T-helper 1 cell treated with Interleukin-12 subunit alpha and Interleukin-12 subunit beta and Interleukin-4 antibody, amounts not matched to agents 30 μg/mL and 1 μg/mL, for 36 hours (primary cell): Measurements from ENCODE around the gene RNF6.
"Not testable (repeated sequence)": the region's sequence is repeated elsewhere in the genome, so short reads cannot be mapped to it uniquely, and the experiment has no call there.

Source experiments
- H3K27ac Mint-ChIP-seq: one replicate; pipeline ENCODE4 v1.8.0; 2021; ENCODE audit warnings: mild to moderate bottlenecking, mixed read lengths
- H3K27me3 Mint-ChIP-seq: one replicate; pipeline ENCODE4 v1.8.0; 2021; ENCODE audit warnings: low read depth, mixed read lengths
- H3K36me3 Mint-ChIP-seq: one replicate; pipeline ENCODE4 v1.8.0; 2021; ENCODE audit warnings: low read depth, mixed read lengths
- H3K4me1 Mint-ChIP-seq: one replicate; pipeline ENCODE4 v1.8.0; 2021; ENCODE audit warnings: low read depth, mixed read lengths
- H3K4me3 Mint-ChIP-seq: one replicate; pipeline ENCODE4 v1.8.0; 2021; ENCODE audit warnings: mild to moderate bottlenecking, moderate library complexity, mixed read lengths
- H3K9me3 Mint-ChIP-seq: one replicate; pipeline ENCODE4 v1.8.0; 2021; ENCODE audit warnings: mixed read lengths

RNF6 gene

DNA sequence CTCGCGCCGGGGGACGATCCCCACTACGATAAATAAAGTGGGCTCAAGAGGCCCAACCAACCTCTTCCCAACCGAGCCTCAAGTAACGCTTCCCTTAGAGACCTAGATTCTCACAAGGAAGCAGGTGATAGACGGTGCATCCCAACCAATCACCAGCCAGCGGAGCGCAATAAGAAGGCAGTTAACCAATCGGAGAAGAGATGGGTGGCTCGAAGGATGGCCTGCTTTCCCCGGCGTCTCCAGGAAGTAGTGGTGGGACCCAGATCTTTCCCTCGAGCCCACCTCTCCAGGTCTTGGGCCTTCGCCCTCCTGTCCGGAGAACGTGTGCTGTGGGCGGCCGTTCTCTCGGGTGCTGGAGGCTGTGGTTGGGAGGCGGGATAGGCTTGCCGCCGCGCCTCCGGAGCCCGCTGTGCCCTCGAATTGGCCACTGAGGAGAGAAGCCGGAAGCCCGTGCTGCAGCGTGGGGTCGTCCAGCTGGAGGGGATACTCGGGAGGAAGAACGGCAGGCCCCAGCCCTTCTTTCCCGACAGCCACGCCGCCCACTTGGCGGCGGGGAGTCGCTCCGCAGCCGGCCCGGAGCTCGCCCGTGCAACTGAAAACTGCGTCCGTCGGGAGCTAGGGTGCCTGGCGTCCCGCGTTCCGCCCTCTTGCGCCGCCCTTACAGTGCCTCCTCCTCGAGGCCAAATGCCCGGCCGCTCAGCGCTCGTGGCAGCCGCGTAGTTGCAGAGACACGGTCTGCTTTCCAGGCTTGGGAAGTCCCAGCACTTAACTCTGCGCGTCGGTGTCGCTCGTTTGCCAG lies at the start of gene RNF6:
RNF6 (minus strand) TSS at position 594 of the 799 bp plus-strand sequence. CDS start 2,665 bp downstream, outside the sequence.
- Mint-ChIP-seq H3K4me1 (peaks cover 28% of the 10 kb centered on the region), H3K4me3 (peak within 1 kb of the TSS; percentile 98), H3K9me3 (no peaks in the 10 kb centered on the region), H3K27ac (peak within 1 kb of the TSS; percentile 100), H3K36me3 (peaks cover 27% of the 10 kb centered on the region), H3K27me3 (peaks cover 4% of the 10 kb centered on the region)

DNA sequence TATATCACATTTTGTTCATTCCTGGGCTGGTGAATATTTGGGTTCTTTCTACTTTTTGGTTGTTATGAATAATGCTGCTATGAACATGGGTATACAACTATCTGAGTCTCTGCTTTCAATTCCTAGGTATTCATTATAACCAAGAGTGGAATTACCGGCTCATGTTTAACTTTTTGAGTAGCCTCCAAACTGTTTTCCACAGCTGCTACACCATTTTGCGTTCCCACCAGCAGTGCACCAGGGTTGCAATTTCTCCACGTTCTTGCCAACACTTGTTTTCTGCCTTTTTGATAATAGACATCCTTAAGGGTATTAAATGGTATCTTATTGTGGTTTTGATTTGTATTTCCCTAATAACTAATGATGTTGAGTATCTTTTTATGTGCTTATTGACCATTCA lies 48.6 kb upstream of the RNF6 start:
- H3K27ac Mint-ChIP-seq: no peak overlapping the region
- no peaks in the 10 kb centered on the region for H3K9me3 Mint-ChIP-seq
- H3K27me3 Mint-ChIP-seq: no peaks in the 10 kb centered on the region
- no peaks in the 10 kb centered on the region for H3K36me3 Mint-ChIP-seq
- no peaks in the 10 kb centered on the region for H3K4me1 Mint-ChIP-seq
- no peak overlapping the region for H3K4me3 Mint-ChIP-seq

DNA sequence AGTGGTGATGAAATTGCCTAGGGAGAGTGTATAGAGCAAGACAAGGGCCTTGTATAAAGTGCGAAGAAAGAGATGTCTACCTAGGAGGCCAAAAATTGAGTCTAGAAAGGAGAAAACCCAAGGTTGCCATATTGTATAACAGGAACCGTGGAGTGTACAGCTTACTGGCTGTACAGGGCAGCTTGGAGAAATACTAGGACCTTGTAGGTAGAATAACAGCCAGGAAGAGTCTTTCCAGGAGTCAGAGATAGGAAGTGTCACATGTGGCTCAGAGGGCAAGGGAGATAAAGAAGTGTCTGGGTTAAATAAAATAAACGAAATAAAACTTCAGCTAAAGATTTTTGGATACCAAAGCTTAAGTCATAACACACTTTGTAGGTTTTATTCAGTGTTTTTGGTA lies 44.2 kb upstream of the RNF6 start:
- Mint-ChIP-seq H3K36me3 (no peaks in the 10 kb centered on the region), H3K4me1 (no peaks in the 10 kb centered on the region), H3K27me3 (no peaks in the 10 kb centered on the region), H3K27ac (no peak overlapping the region), H3K4me3 (no peak overlapping the region), H3K9me3 (no peaks in the 10 kb centered on the region)

DNA sequence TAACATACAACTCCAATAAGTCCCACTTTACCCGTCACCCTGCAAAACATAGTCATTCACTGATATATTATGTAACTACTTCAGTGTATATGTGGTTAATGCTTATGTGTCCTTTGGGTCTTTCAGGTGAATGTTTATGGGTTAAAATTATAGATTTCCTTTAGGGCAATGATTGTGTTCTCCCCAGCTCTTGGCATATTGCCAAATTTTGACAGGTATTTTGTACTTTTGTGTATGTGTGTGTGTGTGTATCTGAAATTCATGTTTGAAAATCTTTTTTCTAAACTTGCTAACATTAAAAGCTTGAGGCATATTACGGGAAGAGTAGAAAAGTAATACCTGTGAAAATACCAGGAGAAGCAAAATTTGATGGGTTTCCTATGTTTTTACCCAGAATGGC lies 40.0 kb upstream of the RNF6 start:
- H3K4me3 Mint-ChIP-seq: no peak overlapping the region
- peaks cover 6% of the 10 kb centered on the region for H3K27me3 Mint-ChIP-seq
- peaks cover 2% of the 10 kb centered on the region for H3K4me1 Mint-ChIP-seq
- no peaks in the 10 kb centered on the region for H3K9me3 Mint-ChIP-seq
- no peaks in the 10 kb centered on the region for H3K36me3 Mint-ChIP-seq
- H3K27ac Mint-ChIP-seq: no peak overlapping the region

DNA sequence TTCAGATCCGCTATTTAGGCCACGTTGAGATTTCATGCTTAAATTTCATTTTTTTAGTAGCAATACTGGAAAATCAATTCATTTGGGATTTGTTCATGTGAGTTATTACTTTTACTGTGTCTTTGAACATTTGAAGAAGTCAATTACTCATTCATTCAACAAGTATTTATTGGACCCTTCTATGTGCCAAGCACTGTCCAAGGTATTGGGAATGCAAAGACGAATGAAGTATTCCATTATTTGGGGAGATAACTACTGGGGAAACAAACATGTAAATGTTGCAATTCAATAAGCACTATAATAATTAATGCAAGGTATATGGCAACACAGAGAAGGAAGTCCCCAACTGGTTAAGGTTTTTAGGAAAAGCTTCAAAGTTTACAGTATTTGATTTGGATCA lies 37.5 kb upstream of the RNF6 start:
- Mint-ChIP-seq H3K4me3 (no peak overlapping the region), H3K27ac (no peak overlapping the region), H3K9me3 (no peaks in the 10 kb centered on the region), H3K27me3 (peaks cover 6% of the 10 kb centered on the region), H3K36me3 (peaks cover 2% of the 10 kb centered on the region), H3K4me1 (peaks cover 18% of the 10 kb centered on the region)

DNA sequence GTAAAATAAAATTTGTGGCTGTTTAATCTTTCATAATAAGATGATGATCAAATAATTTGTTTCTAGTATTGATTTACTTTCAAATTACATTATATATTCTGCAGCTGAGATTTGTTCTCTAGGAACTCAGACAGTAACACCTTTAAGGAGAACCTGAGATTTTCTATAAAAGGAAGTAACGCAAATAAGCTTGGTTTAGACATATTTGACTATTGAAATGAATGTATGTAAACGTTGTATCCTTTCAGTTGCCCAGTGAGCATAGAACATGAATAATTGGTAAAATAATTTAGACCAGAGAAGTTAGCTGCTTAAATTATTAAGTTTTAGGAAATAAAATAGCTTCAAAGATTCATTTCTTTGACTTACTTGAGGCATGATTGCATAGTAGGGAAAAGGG lies 34.9 kb upstream of the RNF6 start:
- peaks cover 25% of the 10 kb centered on the region for H3K4me1 Mint-ChIP-seq

DNA sequence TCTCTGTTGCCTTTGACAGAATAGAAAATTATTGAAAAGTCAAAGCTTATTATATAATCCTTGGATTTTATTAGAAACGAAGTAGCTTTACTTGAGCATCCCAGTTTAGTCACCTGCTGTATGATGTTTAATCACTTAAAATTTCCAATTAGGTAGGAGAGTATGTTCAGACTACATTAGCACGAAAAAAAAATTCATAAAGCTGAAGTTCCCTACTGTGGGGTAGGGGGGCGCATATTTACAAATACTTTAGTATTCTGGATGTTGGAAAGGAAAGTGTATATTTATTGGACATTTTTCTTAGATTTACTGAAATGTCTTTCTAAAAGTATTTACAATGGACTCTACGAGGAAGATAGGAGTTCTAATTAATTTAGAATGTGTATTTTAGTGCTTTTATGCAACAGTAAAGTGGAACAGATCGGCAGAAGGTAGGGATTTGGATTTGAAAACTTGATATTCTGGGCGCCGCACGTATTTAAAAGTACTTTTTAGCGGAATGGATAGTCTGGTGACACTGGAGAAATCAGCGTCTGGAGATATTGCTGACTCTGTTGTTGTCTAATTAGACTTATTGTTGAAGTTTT lies 33.7 kb upstream of the RNF6 start:
- H3K36me3 Mint-ChIP-seq: peaks cover 2% of the 10 kb centered on the region
- H3K27ac Mint-ChIP-seq: no peak overlapping the region
- H3K4me1 Mint-ChIP-seq: peaks cover 25% of the 10 kb centered on the region
- no peaks in the 10 kb centered on the region for H3K9me3 Mint-ChIP-seq
- H3K4me3 Mint-ChIP-seq: peak overlapping the region; percentile 29
- peaks cover 6% of the 10 kb centered on the region for H3K27me3 Mint-ChIP-seq

More for the DNA sequence above, 34.9 kb upstream of the RNF6 start:
- Mint-ChIP-seq H3K27me3 (peaks cover 6% of the 10 kb centered on the region), H3K36me3 (peaks cover 2% of the 10 kb centered on the region), H3K9me3 (no peaks in the 10 kb centered on the region), H3K27ac (no peak overlapping the region), H3K4me3 (no peak overlapping the region)

DNA sequence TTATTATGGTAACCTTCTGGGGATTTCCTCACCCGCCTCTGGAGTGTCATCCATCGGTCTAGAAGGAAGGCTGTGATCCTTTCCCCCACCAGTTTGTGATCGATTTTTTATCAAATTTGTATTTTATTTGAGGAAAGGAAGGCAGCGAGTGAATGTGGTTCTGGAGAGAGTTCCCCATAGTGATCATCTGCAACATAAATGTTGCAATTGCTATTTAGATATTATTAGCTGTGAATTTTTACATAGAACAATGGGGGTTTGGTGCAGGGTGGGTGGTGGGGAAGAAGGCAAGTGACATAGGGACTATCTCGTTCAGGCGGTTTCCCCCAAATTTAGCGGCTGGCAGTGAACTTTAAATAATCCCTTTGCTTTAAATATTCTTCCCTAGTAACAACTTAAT lies 33.0 kb upstream of the RNF6 start:
- peaks cover 6% of the 10 kb centered on the region for H3K27me3 Mint-ChIP-seq
- peaks cover 25% of the 10 kb centered on the region for H3K4me1 Mint-ChIP-seq
- peaks cover 2% of the 10 kb centered on the region for H3K36me3 Mint-ChIP-seq
- no peaks in the 10 kb centered on the region for H3K9me3 Mint-ChIP-seq
- peak overlapping the region; percentile 71 for H3K27ac Mint-ChIP-seq
- peak overlapping the region; percentile 89 for H3K4me3 Mint-ChIP-seq

DNA sequence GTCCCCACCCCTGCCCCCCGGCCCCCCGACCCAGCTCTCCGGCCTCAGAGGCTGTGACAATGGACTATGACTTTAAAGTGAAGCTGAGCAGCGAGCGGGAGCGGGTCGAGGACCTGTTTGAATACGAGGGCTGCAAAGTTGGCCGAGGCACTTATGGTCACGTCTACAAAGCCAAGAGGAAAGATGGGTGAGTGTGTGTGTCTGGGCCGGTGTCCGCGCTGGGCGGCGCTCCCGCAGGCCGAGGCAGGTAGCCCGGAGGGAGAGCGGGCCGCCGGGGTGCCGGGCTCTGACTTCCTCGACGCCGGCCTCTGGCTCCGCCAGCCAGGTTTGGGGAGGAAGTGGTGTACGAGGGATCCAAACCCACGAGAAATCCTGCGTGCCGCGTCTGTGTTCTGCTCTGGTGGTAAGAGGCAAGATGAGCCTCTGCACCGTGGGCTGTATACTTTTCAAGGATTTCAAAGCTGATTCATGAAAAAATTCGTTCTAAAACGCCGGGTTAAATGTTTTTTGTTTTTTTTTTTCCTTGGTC lies 32.5 kb upstream of the RNF6 start:
- H3K27me3 Mint-ChIP-seq: peaks cover 6% of the 10 kb centered on the region
- H3K27ac Mint-ChIP-seq: peak overlapping the region; percentile 71
- peaks cover 25% of the 10 kb centered on the region for H3K4me1 Mint-ChIP-seq
- peak overlapping the region; percentile 89 for H3K4me3 Mint-ChIP-seq
- no peaks in the 10 kb centered on the region for H3K9me3 Mint-ChIP-seq
- peaks cover 2% of the 10 kb centered on the region for H3K36me3 Mint-ChIP-seq

DNA sequence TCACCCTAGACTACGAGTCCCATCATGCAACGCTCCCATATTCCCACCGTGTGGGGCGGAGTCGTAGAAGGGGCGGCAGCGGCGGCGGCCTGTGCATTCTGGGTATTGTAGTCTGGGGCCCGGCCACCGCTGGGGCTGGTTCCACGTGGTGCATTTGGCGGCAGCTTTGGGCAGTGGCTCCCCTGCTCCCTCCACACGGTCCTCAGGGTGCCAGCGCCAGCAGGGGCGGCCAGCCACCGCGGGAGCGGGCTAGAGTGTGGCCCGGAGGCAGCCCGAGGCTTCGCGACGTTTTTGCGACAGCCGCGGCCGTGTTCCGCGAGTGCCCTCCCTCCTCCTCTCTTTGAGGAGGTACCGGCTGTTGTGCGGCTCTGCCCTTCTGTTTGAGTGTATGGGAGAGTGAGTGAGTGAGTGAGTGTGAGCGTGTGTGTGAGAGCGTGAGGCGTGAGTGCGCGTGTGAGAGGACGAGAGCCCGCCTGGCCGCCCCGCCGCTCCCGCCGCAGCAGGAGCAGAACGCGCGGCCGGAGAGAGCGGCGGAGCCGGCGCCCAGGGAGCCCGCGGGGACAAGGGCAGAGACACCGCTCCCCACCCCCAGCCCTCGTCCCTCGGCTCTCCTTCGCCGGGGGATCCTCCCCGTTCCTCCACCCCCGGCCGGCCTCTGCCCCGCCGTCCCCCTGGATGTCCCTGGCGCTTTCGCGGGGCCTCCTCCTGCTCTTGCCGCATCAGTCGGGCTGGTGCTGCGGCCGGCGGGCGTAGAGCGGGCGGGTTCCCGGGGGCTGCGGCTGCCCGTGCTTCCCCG lies 31.9 kb upstream of the RNF6 start, which contains the start of gene CDK8:
CDK8 (plus strand) TSS at position 343 of the 796 bp plus-strand sequence. CDS start 513 bp downstream, outside the sequence.
- Mint-ChIP-seq H3K36me3 (peaks cover 2% of the 10 kb centered on the region), H3K4me3 (peak within 1 kb of the TSS; percentile 97), H3K4me1 (peaks cover 25% of the 10 kb centered on the region), H3K9me3 (no peaks in the 10 kb centered on the region), H3K27ac (peak within 1 kb of the TSS; percentile 91), H3K27me3 (peaks cover 6% of the 10 kb centered on the region)

DNA sequence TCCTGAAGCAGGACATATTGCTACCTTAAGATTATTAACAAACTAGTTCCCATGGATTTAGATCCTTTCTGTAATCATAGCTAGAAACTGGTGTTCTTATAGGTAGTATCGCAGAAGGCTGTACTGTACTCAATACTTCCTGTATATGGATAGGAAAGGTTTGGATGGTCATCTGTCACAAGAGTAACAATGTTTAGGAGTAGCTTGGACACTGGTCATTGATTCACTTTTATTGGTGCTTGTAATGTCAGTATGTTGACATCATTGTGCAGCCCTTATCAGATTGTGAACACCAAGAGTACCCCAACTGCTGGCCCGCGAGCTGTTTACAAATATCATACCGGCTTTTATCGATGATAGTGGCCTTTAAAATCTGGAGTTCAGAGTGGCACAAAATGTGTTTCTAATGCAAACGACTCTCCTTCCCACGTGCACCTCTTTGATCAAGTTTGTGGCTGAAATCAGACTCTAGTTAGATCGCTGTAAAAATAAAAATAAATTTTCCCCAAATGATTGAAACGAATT lies 31.2 kb upstream of the RNF6 start:
- Mint-ChIP-seq H3K27ac (no peak overlapping the region), H3K9me3 (no peaks in the 10 kb centered on the region), H3K4me1 (peaks cover 25% of the 10 kb centered on the region), H3K27me3 (peaks cover 6% of the 10 kb centered on the region), H3K4me3 (peak overlapping the region; percentile 97), H3K36me3 (peaks cover 2% of the 10 kb centered on the region)

DNA sequence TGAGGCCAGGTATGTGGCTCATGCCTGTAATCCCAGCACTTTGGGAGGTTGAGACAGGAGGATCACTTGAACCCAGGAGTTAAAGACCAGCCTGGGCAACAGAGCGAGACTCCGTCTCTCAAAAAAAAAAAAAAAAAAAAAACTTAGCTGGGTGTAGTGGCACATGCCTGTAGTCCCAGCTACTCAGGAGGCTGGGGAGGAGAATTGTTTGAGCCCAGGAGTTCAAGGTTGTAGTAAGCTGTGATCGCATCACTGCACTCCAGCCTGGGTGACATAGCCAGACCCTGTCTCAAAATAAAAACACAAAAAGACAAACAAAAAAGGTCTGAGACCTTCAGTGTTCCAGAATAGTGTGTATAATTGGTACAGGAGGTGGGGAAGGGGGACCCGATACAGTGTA lies 29.9 kb upstream of the RNF6 start:
- not testable (repeated sequence) for H3K36me3 Mint-ChIP-seq, H3K9me3 Mint-ChIP-seq, H3K27me3 Mint-ChIP-seq, H3K4me3 Mint-ChIP-seq, H3K27ac Mint-ChIP-seq
- H3K4me1 Mint-ChIP-seq: peaks cover 23% of the 10 kb centered on the region

DNA sequence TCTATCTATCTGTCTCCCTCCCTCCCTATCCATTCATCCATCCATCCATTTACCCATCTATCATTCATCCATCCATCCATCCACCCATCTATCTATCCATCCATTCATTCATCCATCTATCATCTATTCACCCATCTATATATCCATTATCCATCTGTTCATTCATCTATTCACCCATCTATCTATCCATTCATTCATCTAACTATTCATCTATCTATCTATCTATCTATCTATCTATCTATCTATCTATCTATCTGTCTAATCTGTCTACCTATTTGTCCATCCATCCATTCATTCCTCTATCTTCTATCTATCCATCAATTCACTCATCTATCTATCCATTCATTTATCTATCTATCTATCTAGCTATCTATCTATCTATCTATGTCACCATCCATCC lies 27.4 kb upstream of the RNF6 start:
- Mint-ChIP-seq H3K36me3 (no peaks in the 10 kb centered on the region), H3K9me3 (no peaks in the 10 kb centered on the region), H3K27me3 (peaks cover 8% of the 10 kb centered on the region), H3K4me1 (peaks cover 7% of the 10 kb centered on the region), H3K4me3 (no peak overlapping the region), H3K27ac (no peak overlapping the region)

DNA sequence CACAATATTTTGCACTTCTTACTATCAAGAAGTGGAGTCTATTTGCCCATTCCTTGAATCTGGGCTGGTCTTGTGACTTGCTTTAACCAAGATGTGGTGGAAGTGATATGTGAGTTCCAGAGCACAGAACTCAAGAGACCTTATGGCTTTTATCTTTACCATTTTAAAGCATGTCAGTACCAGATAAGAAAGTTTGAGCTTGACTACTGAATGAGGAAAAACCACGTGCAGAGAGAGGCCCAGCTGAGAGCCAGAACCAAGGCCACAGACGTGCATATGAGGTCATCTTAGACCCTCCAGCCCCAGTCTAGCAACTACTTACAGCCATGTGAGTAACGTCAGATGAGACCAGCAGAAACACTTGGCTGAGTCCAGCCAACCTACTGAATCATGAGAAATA lies 25.5 kb upstream of the RNF6 start:
- no peak overlapping the region for H3K27ac Mint-ChIP-seq

More for the DNA sequence above, 25.5 kb upstream of the RNF6 start:
- H3K4me1 Mint-ChIP-seq: no peaks in the 10 kb centered on the region
- H3K27me3 Mint-ChIP-seq: peaks cover 8% of the 10 kb centered on the region
- no peak overlapping the region for H3K4me3 Mint-ChIP-seq
- peaks cover 3% of the 10 kb centered on the region for H3K9me3 Mint-ChIP-seq
- H3K36me3 Mint-ChIP-seq: no peaks in the 10 kb centered on the region
